HG02678 (cell line): ENCODE data around the gene MYL5.
"Not testable (repeated sequence)": the region's sequence is repeated elsewhere in the genome, so short reads cannot be mapped to it uniquely, and the experiment has no call there.

Source experiments
- ATAC-seq: cut with Tn5 transposase; IDR thresholded peaks from one replicate; pipeline ENCODE4 v1.9.1; 2021; ENCODE audit warnings: mild to moderate bottlenecking, moderate library complexity; ENCODE audit not compliant: unreplicated experiment

The MYL5 gene

GRCh38 chr4:704198-704891, 30.0 kb downstream of the MYL5 start:
- no peak for ATAC-seq

GRCh38 chr4:704971-705277, 30.6 kb downstream of the MYL5 start:
- no peak for ATAC-seq

GRCh38 chr4:705278-706082, 31.1 kb downstream of the MYL5 start, which contains the start of gene PCGF3:
Gene PCGF3, plus strand, starts transcription at chr4:705832. Its CDS starts 27,849 bp downstream, at chr4:733681.
- ATAC-seq: peak; percentile 92

- not testable (repeated sequence) for ATAC-seq
Observed at GRCh38 chr4:706083-706633, 31.8 kb downstream of the MYL5 start.

DNA sequence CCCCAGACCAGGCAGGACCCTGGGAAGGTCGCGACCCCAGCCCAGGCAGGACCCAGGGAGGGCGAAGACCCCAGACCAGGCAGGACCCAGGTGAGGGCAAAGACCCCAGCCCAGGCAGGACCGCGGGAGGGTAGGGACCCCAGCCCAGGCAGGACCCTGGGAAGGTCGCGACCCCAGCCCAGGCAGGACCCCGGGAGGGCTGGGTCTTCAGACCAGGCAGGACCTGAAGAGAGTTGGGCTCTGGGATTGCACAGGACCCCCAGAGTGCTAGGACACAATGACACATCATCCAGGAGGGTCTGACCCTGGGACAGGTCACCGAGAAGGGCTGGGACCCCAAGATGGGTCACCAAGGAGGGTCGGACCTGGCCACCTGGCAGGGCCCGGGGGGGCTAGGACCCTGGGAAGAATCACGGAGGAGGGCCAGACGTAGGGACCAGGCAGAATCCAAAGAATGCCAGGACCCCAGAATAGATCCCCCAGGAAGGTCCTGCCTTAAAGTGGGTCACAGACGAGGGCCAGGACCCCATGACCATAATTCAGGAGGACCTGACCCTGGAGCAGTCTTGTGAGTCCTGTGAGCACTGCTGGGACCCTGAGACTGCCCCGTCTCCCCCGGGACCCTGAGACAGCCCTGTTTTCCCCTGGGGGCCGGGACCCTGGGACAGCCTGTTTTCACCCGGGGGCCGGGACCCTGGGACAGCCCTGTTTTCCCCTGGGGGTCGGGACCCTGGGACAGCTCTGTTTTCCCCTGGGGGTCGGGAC, 32.7 kb downstream of the MYL5 start:
- ATAC-seq: no peak

- ATAC-seq: no peak
Observed at GRCh38 chr4:707929-708630, 33.7 kb downstream of the MYL5 start.

GRCh38 chr4:708631-708933, 34.2 kb downstream of the MYL5 start:
- ATAC-seq: no peak

- no peak for ATAC-seq
Observed at GRCh38 chr4:709348-709747, 35.0 kb downstream of the MYL5 start.

GRCh38 chr4:710116-710515, 35.8 kb downstream of the MYL5 start:
- ATAC-seq: no peak

GRCh38 chr4:710916-711315, 36.6 kb downstream of the MYL5 start:
- ATAC-seq: no peak

- no peak for ATAC-seq
Observed at GRCh38 chr4:712093-712492, 37.8 kb downstream of the MYL5 start.

- ATAC-seq: no peak
Observed at GRCh38 chr4:712916-713632, 38.7 kb downstream of the MYL5 start.

- ATAC-seq: no peak
Observed at GRCh38 chr4:714087-714486, 39.7 kb downstream of the MYL5 start.

DNA sequence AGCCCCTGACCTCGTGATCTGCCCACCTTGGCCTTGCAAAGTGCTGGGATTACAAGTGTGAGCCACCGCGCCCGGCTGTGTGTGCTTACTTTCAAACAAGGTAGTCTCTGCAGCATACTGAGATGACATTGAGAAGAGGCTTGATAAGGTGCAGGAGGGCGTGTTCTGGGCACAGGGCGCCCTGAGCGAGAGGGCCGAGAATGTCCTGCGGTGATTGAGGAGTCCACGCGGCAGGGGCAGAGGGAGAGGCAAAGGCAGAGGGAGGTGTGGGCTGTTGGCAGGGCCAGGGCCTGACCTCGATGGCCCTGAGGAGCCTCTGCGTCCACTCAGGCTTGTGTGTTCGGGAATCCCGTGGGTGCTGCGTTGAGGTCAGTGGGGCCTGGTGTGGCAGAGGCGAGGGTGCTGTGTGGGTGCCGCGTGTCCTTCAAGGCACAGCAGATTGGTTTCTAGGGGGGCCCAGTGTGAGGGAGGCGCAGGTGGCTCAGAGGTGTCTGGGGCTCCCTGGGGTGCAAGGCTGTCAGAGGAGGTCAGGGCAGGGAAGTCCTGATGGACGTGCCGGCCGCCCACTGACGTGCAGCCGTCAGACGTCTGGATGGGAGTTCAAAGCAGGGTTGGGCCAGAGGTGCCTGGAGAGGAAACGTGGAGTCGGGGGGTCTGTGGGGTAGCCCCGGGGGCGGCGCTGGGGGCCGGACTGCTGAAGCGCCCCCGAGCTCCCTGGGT, 43.4 kb downstream of the MYL5 start:
- ATAC-seq: no peak

- no peak for ATAC-seq
Observed at GRCh38 chr4:718460-718859, 44.1 kb downstream of the MYL5 start.

GRCh38 chr4:720111-720860, 45.9 kb downstream of the MYL5 start:
- ATAC-seq: no peak

DNA sequence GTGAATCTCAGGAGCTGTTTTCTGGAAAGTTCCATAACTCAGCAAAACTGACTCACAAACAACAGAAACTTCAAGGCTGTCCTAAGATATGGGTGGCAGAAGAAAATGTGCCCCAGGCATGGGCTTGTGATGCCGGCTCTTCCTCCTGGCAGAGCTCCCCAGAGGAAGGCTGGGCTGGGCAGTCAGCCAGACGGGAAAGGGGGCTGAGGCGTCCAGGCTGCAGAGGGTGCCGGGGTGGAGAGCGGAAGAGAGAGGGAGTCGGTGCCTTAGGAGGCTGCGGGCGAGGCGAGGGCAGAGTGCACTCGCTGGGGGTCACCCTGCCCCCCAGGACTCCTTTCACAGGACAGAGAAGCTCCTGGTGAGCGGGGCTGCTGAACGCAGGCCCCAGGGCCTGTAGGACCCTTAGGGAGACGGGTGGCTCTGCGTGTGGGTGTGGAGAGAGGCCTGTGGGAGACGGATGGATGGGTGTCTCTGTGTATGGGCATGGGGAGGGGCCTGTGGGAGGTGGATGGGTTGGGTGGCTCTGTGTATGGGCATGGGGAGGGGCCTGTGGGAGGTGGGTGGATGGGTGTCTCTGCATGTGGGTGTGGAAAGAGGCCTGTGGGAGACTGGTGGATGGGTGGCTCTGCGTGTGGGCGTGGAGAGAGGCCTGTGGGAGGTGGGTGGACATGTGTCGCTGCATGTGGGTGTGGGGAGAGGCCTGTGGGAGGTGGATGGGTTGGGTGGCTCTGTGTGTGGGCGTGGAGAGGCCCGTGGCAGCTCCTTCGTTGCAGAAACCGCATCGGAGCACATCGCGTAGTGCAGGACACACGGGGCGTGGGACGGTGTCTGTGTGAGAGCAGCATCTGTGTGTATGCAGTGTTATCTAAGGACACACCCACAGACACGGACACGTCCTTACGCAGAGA, 47.2 kb downstream of the MYL5 start:
- no peak for ATAC-seq

DNA sequence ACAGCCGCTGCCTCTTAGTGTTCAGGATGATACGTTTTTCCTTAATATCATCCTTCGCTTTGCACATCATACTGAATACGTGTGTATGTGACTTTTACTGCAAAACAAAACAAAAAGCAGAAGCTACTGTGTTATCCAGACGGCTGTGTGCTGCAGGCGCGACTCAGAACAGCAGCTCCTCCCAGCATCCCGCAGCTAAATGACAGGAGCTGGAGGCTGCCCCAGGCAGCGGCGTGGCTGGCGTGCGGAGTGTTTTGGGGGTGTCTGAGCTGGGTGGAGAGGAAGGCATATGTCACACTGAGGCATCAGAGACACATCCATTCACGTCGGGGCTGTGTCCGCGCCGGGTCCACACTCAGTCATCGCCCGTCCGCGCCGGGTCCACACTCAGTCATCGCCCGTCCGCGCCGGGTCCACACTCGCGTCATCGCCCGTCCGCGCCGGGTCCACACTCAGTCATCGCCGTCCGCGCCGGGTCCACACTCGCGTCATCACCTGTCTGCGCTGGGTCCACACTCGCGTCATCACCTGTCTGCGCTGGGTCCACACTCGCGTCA, 47.9 kb downstream of the MYL5 start:
- no peak for ATAC-seq
